Nephron (organoid): ENCODE data around the gene NUTF2.
"Not testable (repeated sequence)": the region's sequence is repeated elsewhere in the genome, so short reads cannot be mapped to it uniquely, and the experiment has no call there.

Source experiments
- H3K27ac Mint-ChIP-seq, 3 experiments: 2 replicates each; pipeline ENCODE4 v1.8.0; 2020; ENCODE audit warnings: mixed read lengths in 3 of 3, mild to moderate bottlenecking in 2 of 3, moderate library complexity in 1 of 3
- H3K27me3 Mint-ChIP-seq: 2 replicates; pipeline ENCODE4 v1.8.0; 2021; ENCODE audit warnings: low read depth, mild to moderate bottlenecking, moderate library complexity, mixed read lengths
- H3K36me3 Mint-ChIP-seq: 2 replicates; pipeline ENCODE4 v1.8.0; 2020; ENCODE audit warnings: low read depth, mixed read lengths
- H3K4me1 Mint-ChIP-seq: 2 replicates; pipeline ENCODE4 v1.8.0; 2020; ENCODE audit warnings: mixed read lengths
- H3K4me3 Mint-ChIP-seq, 3 experiments: 2 replicates each; pipeline ENCODE4 v1.8.0; 2020; ENCODE audit warnings: mild to moderate bottlenecking in 3 of 3, mixed read lengths in 3 of 3, moderate library complexity in 2 of 3
- H3K9me3 Mint-ChIP-seq: 2 replicates; pipeline ENCODE4 v1.8.0; 2020; ENCODE audit warnings: mixed read lengths
- CTCF ChIP-seq, 3 experiments: fragments of 200-600 bp; sonication (generic); IDR thresholded peaks; one replicate each; pipeline ENCODE4 v1.5.0; 2021; ENCODE audit warnings: antibody characterized with exemption in 3 of 3; ENCODE audit not compliant: unreplicated experiment in 3 of 3

Gene NUTF2

GRCh38 chr16:67909056-67909742, 62.5 kb downstream of the NUTF2 start:
- Mint-ChIP-seq H3K9me3 (no peaks in the 10 kb centered on the region), H3K4me3 (no peak overlapping the region), H3K36me3 (peaks cover 33% of the 10 kb centered on the region), H3K27ac (no peak overlapping the region), H3K4me1 (peaks cover 4% of the 10 kb centered on the region), H3K27me3 (no peaks in the 10 kb centered on the region)
- TF ChIP-seq CTCF (IDR thresholded peaks at IDR 0.05; ENCODE audit: unreplicated experiment in 3 of 3) = no peak

- no peak overlapping the region for H3K4me3 Mint-ChIP-seq
- peaks cover 9% of the 10 kb centered on the region for H3K4me1 Mint-ChIP-seq
- H3K27me3 Mint-ChIP-seq = no peaks in the 10 kb centered on the region
- no peak for TF ChIP-seq CTCF (IDR thresholded peaks at IDR 0.05; ENCODE audit: unreplicated experiment in 3 of 3)
- peaks cover 37% of the 10 kb centered on the region for H3K36me3 Mint-ChIP-seq
- no peak overlapping the region for H3K27ac Mint-ChIP-seq
- H3K9me3 Mint-ChIP-seq = no peaks in the 10 kb centered on the region
These were observed 63.4 kb downstream of the NUTF2 start for GRCh38 chr16:67910158-67910557.

- no peaks in the 10 kb centered on the region for H3K27me3 Mint-ChIP-seq
These were observed 68.2 kb downstream of the NUTF2 start for GRCh38 chr16:67914758-67915495.

GRCh38 chr16:67915496-67915769, 68.7 kb downstream of the NUTF2 start:
- peaks cover 32% of the 10 kb centered on the region for H3K36me3 Mint-ChIP-seq
- peak overlapping the region; percentile 54 to 80 (median 75) for H3K27ac Mint-ChIP-seq
- H3K9me3 Mint-ChIP-seq, H3K4me3 Mint-ChIP-seq, H3K27me3 Mint-ChIP-seq: not testable (repeated sequence)
- peaks cover 32% of the 10 kb centered on the region for H3K4me1 Mint-ChIP-seq

More at GRCh38 chr16:67914758-67915495, 68.2 kb downstream of the NUTF2 start:
- no peak overlapping the region for H3K4me3 Mint-ChIP-seq
- peak overlapping the region in 2 of 3 experiments; percentile 26 to 28 for H3K27ac Mint-ChIP-seq
- H3K9me3 Mint-ChIP-seq = no peaks in the 10 kb centered on the region
- peaks cover 33% of the 10 kb centered on the region for H3K36me3 Mint-ChIP-seq
- TF ChIP-seq CTCF (IDR thresholded peaks at IDR 0.05; ENCODE audit: unreplicated experiment in 3 of 3) = no peak
- H3K4me1 Mint-ChIP-seq = peaks cover 32% of the 10 kb centered on the region

DNA sequence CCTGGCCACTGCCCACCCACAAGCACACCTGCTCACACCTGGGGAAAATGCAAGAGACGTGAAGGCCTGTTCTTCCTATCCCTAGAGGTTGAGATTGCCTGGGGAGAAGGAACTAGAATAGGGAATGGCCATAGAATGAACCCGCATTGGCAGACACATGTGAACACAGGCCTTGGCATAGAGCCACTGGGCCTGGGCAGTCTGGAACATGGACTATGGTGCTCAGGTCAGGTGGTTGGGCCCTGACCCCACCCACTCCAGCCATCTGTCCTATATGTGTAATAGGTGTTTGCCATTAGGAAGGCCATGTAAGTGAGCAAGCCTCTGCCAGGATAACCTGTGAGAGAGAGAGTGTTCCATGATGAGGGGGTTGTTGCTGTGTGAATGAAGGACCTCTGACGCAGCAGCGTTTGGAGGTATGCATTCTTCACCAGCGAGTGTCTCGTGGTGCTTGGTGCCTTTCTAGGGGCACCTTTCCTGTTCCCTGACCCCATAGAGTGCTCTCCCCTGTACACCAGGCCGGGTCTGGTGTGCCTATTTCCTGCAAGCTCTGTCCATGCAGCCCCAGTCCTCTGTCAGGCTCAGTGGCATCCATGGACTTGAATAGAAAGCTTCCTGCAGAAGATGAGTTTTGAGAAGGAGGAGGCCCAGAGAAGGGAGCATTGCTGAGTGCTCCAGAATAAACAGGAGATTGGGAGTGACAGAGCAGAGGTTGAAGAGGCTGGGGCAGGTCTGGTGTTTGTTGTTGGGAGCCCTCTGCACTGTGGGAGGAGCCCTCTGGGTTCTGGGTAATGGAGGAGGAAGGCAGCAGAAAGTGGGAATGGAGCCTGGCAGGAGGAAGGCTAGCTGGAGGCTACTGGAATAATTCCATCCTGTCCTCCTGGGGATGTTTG, 69.3 kb downstream of the NUTF2 start:
- TF ChIP-seq CTCF (IDR thresholded peaks at IDR 0.05; ENCODE audit: unreplicated experiment in 3 of 3) = no peak
- H3K4me1 Mint-ChIP-seq = peaks cover 32% of the 10 kb centered on the region
- H3K4me3 Mint-ChIP-seq = peak overlapping the region in 2 of 3 experiments; percentile 6 to 39
- no peaks in the 10 kb centered on the region for H3K27me3 Mint-ChIP-seq
- peak overlapping the region; percentile 54 to 80 (median 75) for H3K27ac Mint-ChIP-seq
- H3K36me3 Mint-ChIP-seq = peaks cover 28% of the 10 kb centered on the region
- H3K9me3 Mint-ChIP-seq = no peaks in the 10 kb centered on the region
